PC-3 (cell line): ENCODE results near the gene TTLL4. TPM values are rescaled to one million over a fixed set of nuclear protein-coding genes. Genes with fewer than 3 reads are reported as not detected.

ENCODE experiments used
- ATAC-seq: fragments of 200-7000 bp; cut with Tn5 transposase; 2 replicates; pipeline ENCODE4 v1.9.1; 2020; ENCODE audit warnings: mild to moderate bottlenecking, moderate library complexity
- BruUV-seq: library from RNA; stranded (reverse); fragments of 400-500 nt; replicated peaks from 2 replicates; lab custom pipeline; 2021; lab: Mats Ljungman, UMichigan
- CTCF ChIA-PET: fragments of 300-600 bp; sonication (Branson Sonifier 250); formaldehyde crosslinking; loops from one replicate; lab custom pipeline; 2022; ENCODE audit warnings: antibody characterized with exemption; lab: Charles Lee
- POLR2A ChIA-PET: fragments of 300-600 bp; sonication (Branson Sonifier 250); formaldehyde crosslinking; loops from one replicate; lab custom pipeline; 2022; ENCODE audit warnings: antibody characterized with exemption; ENCODE audit not compliant: unreplicated experiment; lab: Charles Lee
- DNase-seq: peaks from one replicate; pipeline ENCODE4 v3.0.0-alpha.2; 2015
- H2AFZ ChIP-seq: fragments of 300-600 bp; sonication (generic); 2 replicates; pipeline ENCODE4 v1.6.0; 2016; ENCODE audit warnings: antibody characterized with exemption, low read length
- H3F3A ChIP-seq: fragments of 300-600 bp; sonication (generic); one replicate; pipeline ENCODE4 v1.6.0; 2017; ENCODE audit warnings: antibody characterized with exemption, low read length, control low read depth, mild to moderate bottlenecking; ENCODE audit not compliant: unreplicated experiment
- H3K27ac ChIP-seq: fragments of 300-600 bp; sonication (generic); 2 replicates; pipeline ENCODE4 v1.5.1; 2016; ENCODE audit warnings: mild to moderate bottlenecking, low read length
- H3K27me3 ChIP-seq: fragments of 300-600 bp; sonication (generic); 2 replicates; pipeline ENCODE4 v1.6.1; 2016; ENCODE audit warnings: low read length, mixed read lengths
- H3K36me3 ChIP-seq: fragments of 300-600 bp; sonication (generic); 2 replicates; pipeline ENCODE4 v1.6.1; 2016; ENCODE audit warnings: low read depth, mixed run types, low read length, mixed read lengths
- H3K4me1 ChIP-seq: fragments of 300-600 bp; sonication (generic); 2 replicates; pipeline ENCODE4 v1.5.1; 2016; ENCODE audit warnings: low read length; ENCODE audit not compliant: insufficient read depth
- H3K4me2 ChIP-seq: fragments of 300-600 bp; sonication (generic); 2 replicates; pipeline ENCODE4 v1.6.0; 2016; ENCODE audit warnings: low read length
- H3K4me3 ChIP-seq: fragments of 300-600 bp; sonication (generic); 2 replicates; pipeline ENCODE4 v1.5.1; 2016; ENCODE audit warnings: mild to moderate bottlenecking, low read length, mixed read lengths
- H3K79me2 ChIP-seq: fragments of 300-600 bp; sonication (generic); 2 replicates; pipeline ENCODE4 v1.6.1; 2017; ENCODE audit warnings: low read length, mixed read lengths
- H3K9ac ChIP-seq: fragments of 300-600 bp; sonication (generic); 2 replicates; pipeline ENCODE4 v1.6.0; 2016; ENCODE audit warnings: mild to moderate bottlenecking, low read length
- H3K9me2 ChIP-seq: fragments of 300-600 bp; sonication (generic); replicated peaks from 2 replicates; pipeline ENCODE4 v1.6.1; 2016; ENCODE audit warnings: mixed run types, low read length, mixed read lengths
- H3K9me3 ChIP-seq: fragments of 300-600 bp; sonication (generic); 2 replicates; pipeline ENCODE4 v1.6.1; 2016; ENCODE audit warnings: low read length, mixed read lengths
- H4K20me1 ChIP-seq: fragments of 300-600 bp; sonication (generic); 2 replicates; pipeline ENCODE4 v1.6.1; 2016; ENCODE audit warnings: low read length, mixed read lengths
- CTCF ChIP-seq: fragments of 300-600 bp; sonication (generic); conservative IDR thresholded peaks from 2 replicates; pipeline ENCODE4 v1.5.1; 2017; ENCODE audit warnings: antibody characterized with exemption, low read depth, mild to moderate bottlenecking, low read length
- EZH2 ChIP-seq: fragments of 300-600 bp; sonication (generic); IDR thresholded peaks from one replicate; pipeline ENCODE4 v1.6.1; 2017; ENCODE audit warnings: antibody characterized with exemption, mild to moderate bottlenecking, low read length; ENCODE audit not compliant: unreplicated experiment
- EZH2phosphoT487 ChIP-seq: fragments of 300-600 bp; sonication (generic); IDR thresholded peaks from 2 replicates; pipeline ENCODE4 v1.6.1; 2018; ENCODE audit warnings: mild to moderate bottlenecking, antibody characterized with exemption, low read length, borderline replicate concordance
- intact Hi-C: fragments of 100-400 bp; cut with micrococcal nuclease; formaldehyde crosslinking; loops from 2 replicates; pipeline ENCODE4 v1.9.0; 2023
- total RNA-seq: library from RNA; depleted of rRNA; stranded (reverse); fragments of >200 nt; gene quantifications from 2 replicates; pipeline ENCODE4 v1.2.3, GENCODE V29; 2014

The TTLL4 gene
- total RNA-seq, 1 experiment from 2014 or later: 21.0 TPM

GRCh38 chr2:218786133-218786532, 75.5 kb downstream of the TTLL4 start:
- no peaks in the 10 kb centered on the region for H3K36me3 ChIP-seq
- no peaks in the 10 kb centered on the region for H3F3A ChIP-seq
- no TSS peak for BruUV-seq
- no peaks in the 10 kb centered on the region for H4K20me1 ChIP-seq
- no peak overlapping the region for H3K27ac ChIP-seq
- DNase-seq: no peak
- H3K4me2 ChIP-seq: no peak overlapping the region
- ATAC-seq: no peak
- H3K27me3 ChIP-seq: no peaks in the 10 kb centered on the region
- CTCF ChIA-PET: no interaction called here
- H3K9me3 ChIP-seq: no peaks in the 10 kb centered on the region
- no peak overlapping the region for H3K4me3 ChIP-seq
- POLR2A ChIA-PET: no interaction called here
- no peaks in the 10 kb centered on the region for H3K79me2 ChIP-seq
- TF ChIP-seq EZH2phosphoT487 (no peak), CTCF (no peak), EZH2 (no peak)
- intact Hi-C loops: loop anchor here (10.0 kb wide), 1 partner anchor 59 kb away; no protein-coding TSS in a partner anchor
- peaks cover 5% of the 10 kb centered on the region for H3K4me1 ChIP-seq
- no peaks in the 10 kb centered on the region for H3K9me2 ChIP-seq
- H2AFZ ChIP-seq: no peak overlapping the region
- no peak overlapping the region for H3K9ac ChIP-seq

- no peak overlapping the region for H3K4me2 ChIP-seq
- H3F3A ChIP-seq: no peaks in the 10 kb centered on the region
- H3K27ac ChIP-seq: no peak overlapping the region
- no peaks in the 10 kb centered on the region for H3K9me2 ChIP-seq
- POLR2A ChIA-PET: no interaction called here
- DNase-seq: no peak
- H3K9me3 ChIP-seq: no peaks in the 10 kb centered on the region
- H3K27me3 ChIP-seq: no peaks in the 10 kb centered on the region
- no TSS peak for BruUV-seq
- CTCF ChIA-PET: no interaction called here
- no peak for ATAC-seq
- no peak overlapping the region for H3K4me3 ChIP-seq
- intact Hi-C loops: loop anchor here (10.0 kb wide), 1 partner anchor 56 kb away; no protein-coding TSS in a partner anchor
- H3K36me3 ChIP-seq: no peaks in the 10 kb centered on the region
- H2AFZ ChIP-seq: no peak overlapping the region
- no peak overlapping the region for H3K9ac ChIP-seq
- H3K4me1 ChIP-seq: no peaks in the 10 kb centered on the region
- TF ChIP-seq EZH2phosphoT487: no peak
- no peak for TF ChIP-seq CTCF
- no peak for TF ChIP-seq EZH2
- no peaks in the 10 kb centered on the region for H4K20me1 ChIP-seq
- H3K79me2 ChIP-seq: no peaks in the 10 kb centered on the region
These were observed 78.1 kb downstream of the TTLL4 start for GRCh38 chr2:218788529-218789255.

GRCh38 chr2:218792433-218792832, 81.8 kb downstream of the TTLL4 start:
- ChIA-PET CTCF (no interaction called here), POLR2A (no interaction called here)
- Histone ChIP-seq H3K27me3 (no peaks in the 10 kb centered on the region), H2AFZ (no peak overlapping the region), H3K9ac (no peak overlapping the region), H3K9me3 (no peaks in the 10 kb centered on the region), H3K27ac (no peak overlapping the region), H3K4me2 (no peak overlapping the region), H4K20me1 (no peaks in the 10 kb centered on the region), H3K4me1 (no peaks in the 10 kb centered on the region), H3F3A (no peaks in the 10 kb centered on the region), H3K36me3 (no peaks in the 10 kb centered on the region), H3K4me3 (no peak overlapping the region), H3K9me2 (no peaks in the 10 kb centered on the region), H3K79me2 (no peaks in the 10 kb centered on the region)
- intact Hi-C loops: no loop called here
- DNase-seq (no peak), ATAC-seq (no peak)
- no TSS peak for BruUV-seq
- TF ChIP-seq EZH2: no peak
- TF ChIP-seq CTCF: no peak
- no peak for TF ChIP-seq EZH2phosphoT487
